KMS-11 (cell line): Measurements from ENCODE around the gene KRT36.

Experiments
- H2AFZ ChIP-seq: fragments of 200-600 bp; sonication (generic); 2 replicates; pipeline ENCODE4 v1.6.1; 2016; ENCODE audit warnings: antibody characterized with exemption, mixed run types, low read depth
- H3K27ac ChIP-seq: fragments of 200-600 bp; sonication (generic); 2 replicates; pipeline ENCODE4 v1.6.1; 2016; ENCODE audit warnings: mild to moderate bottlenecking, mixed run types
- H3K27me3 ChIP-seq: fragments of 200-600 bp; sonication (generic); 2 replicates; pipeline ENCODE4 v1.6.1; 2017; ENCODE audit warnings: mild to moderate bottlenecking, low read depth, mixed run types, moderate library complexity; ENCODE audit not compliant: insufficient read depth
- H3K36me3 ChIP-seq: fragments of 200-600 bp; sonication (generic); 2 replicates; pipeline ENCODE4 v1.6.1; 2017; ENCODE audit warnings: mild to moderate bottlenecking, mixed run types; ENCODE audit not compliant: insufficient read depth
- H3K4me1 ChIP-seq: fragments of 200-600 bp; sonication (generic); 2 replicates; pipeline ENCODE4 v1.6.1; 2016; ENCODE audit warnings: mild to moderate bottlenecking, low read depth, mixed run types; ENCODE audit not compliant: poor library complexity, severe bottlenecking
- H3K4me2 ChIP-seq: fragments of 200-600 bp; sonication (generic); 2 replicates; pipeline ENCODE4 v1.7.0; 2016; ENCODE audit warnings: mild to moderate bottlenecking, mixed run types
- H3K4me3 ChIP-seq: fragments of 200-600 bp; sonication (generic); IDR thresholded peaks from 2 replicates; pipeline ENCODE4 v1.6.1; 2017; ENCODE audit warnings: low read depth, low read length, mixed read lengths; ENCODE audit not compliant: insufficient read depth
- H3K79me2 ChIP-seq: fragments of 200-600 bp; sonication (generic); 2 replicates; pipeline ENCODE4 v1.6.1; 2016; ENCODE audit warnings: low read depth, mixed run types; ENCODE audit not compliant: insufficient read depth
- H3K9ac ChIP-seq: fragments of 200-600 bp; sonication (generic); 2 replicates; pipeline ENCODE4 v1.6.1; 2016; ENCODE audit warnings: mild to moderate bottlenecking, mixed run types
- H4K20me1 ChIP-seq: fragments of 200-600 bp; sonication (generic); 2 replicates; pipeline ENCODE4 v1.6.1; 2016; ENCODE audit warnings: mild to moderate bottlenecking, mixed run types; ENCODE audit not compliant: insufficient read depth
- CTCF ChIP-seq: fragments of 200-600 bp; sonication (generic); conservative IDR thresholded peaks from 2 replicates; pipeline ENCODE4 v1.6.1; 2017; ENCODE audit warnings: low read depth, mild to moderate bottlenecking, antibody characterized with exemption, low read length, moderate library complexity, mixed read lengths

Gene KRT36

GRCh38 chr17:41466988-41467387, 22.7 kb downstream of the KRT36 start, which contains the start of gene KRT32:
TSS of gene KRT32 (minus strand) at chr17:41467386. CDS start at chr17:41467325, 61 bp downstream.
- Histone ChIP-seq H3K36me3 (no peaks in the 10 kb centered on the region), H4K20me1 (no peaks in the 10 kb centered on the region), H3K79me2 (no peaks in the 10 kb centered on the region), H3K27ac (no peak within 1 kb of the TSS), H3K4me2 (no peak within 1 kb of the TSS), H3K4me1 (no peaks in the 10 kb centered on the region), H2AFZ (no peak within 1 kb of the TSS), H3K4me3 (no peak within 1 kb of the TSS), H3K27me3 (no peaks in the 10 kb centered on the region), H3K9ac (no peak within 1 kb of the TSS)
- TF ChIP-seq CTCF, result no peak

GRCh38 chr17:41464682-41465081, 25.0 kb downstream of the KRT36 start:
- no peaks in the 10 kb centered on the region for H3K27me3 ChIP-seq
- TF ChIP-seq CTCF, result no peak
- H3K36me3 ChIP-seq, result no peaks in the 10 kb centered on the region
- no peaks in the 10 kb centered on the region for H4K20me1 ChIP-seq
- H3K4me2 ChIP-seq, result no peak overlapping the region
- H3K9ac ChIP-seq, result no peak overlapping the region
- H3K4me1 ChIP-seq, result no peaks in the 10 kb centered on the region
- H3K79me2 ChIP-seq, result no peaks in the 10 kb centered on the region
- no peak overlapping the region for H2AFZ ChIP-seq
- no peak overlapping the region for H3K27ac ChIP-seq
- H3K4me3 ChIP-seq, result no peak overlapping the region

GRCh38 chr17:41464173-41464572, 25.5 kb downstream of the KRT36 start:
- Histone ChIP-seq H3K4me3 (no peak overlapping the region), H3K4me1 (no peaks in the 10 kb centered on the region), H3K79me2 (no peaks in the 10 kb centered on the region), H3K27ac (no peak overlapping the region), H3K36me3 (no peaks in the 10 kb centered on the region), H4K20me1 (no peaks in the 10 kb centered on the region), H3K9ac (no peak overlapping the region), H3K4me2 (no peak overlapping the region), H3K27me3 (no peaks in the 10 kb centered on the region), H2AFZ (no peak overlapping the region)
- TF ChIP-seq CTCF, result no peak

- no peaks in the 10 kb centered on the region for H3K27me3 ChIP-seq
- H2AFZ ChIP-seq, result no peak overlapping the region
- H3K9ac ChIP-seq, result no peak overlapping the region
- no peak overlapping the region for H3K4me2 ChIP-seq
- no peak overlapping the region for H3K27ac ChIP-seq
- no peaks in the 10 kb centered on the region for H3K4me1 ChIP-seq
- no peaks in the 10 kb centered on the region for H3K36me3 ChIP-seq
- H4K20me1 ChIP-seq, result no peaks in the 10 kb centered on the region
- no peaks in the 10 kb centered on the region for H3K79me2 ChIP-seq
- TF ChIP-seq CTCF, result no peak
- H3K4me3 ChIP-seq, result no peak overlapping the region
These were observed 26.0 kb downstream of the KRT36 start for GRCh38 chr17:41463746-41464145.
